ENCODE data around the gene PTPRK. TPM values are rescaled to one million over a fixed set of nuclear protein-coding genes. Genes with fewer than 3 reads are reported as not detected.

PTPRK gene
- total RNA-seq, 1 donor from 2014 or later: 117 TPM

DNA sequence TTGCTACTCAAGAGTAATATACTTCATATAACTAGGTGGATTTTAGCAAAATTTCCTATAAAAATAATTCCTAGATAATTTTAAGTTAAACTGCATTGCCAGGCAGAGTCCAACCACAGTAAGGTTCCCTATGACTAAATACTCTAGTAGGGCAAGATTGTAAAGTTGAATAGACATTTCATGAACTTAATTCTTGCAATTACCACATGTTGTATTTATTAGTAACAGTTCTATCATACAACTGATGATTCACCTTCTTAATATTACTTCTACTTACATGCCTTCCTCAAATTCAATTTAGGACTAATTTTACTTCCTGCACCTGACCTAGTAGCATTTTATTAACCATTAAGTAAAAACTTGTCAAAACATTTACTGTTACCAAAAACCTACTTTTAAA, 352.8 kb downstream of the PTPRK start:
- Histone ChIP-seq H3K36me3 (ENCODE audit: control insufficient read depth, insufficient read depth, low read length) (no peaks in the 10 kb centered on the region), H3K4me3 (ENCODE audit: low read depth, low read length) (no peak overlapping the region), H3K27me3 (ENCODE audit: control insufficient read depth, insufficient read depth, low read length) (no peaks in the 10 kb centered on the region)
- no peak for DNase-seq (ENCODE audit: low read depth)
- TF ChIP-seq, protein P1, sequence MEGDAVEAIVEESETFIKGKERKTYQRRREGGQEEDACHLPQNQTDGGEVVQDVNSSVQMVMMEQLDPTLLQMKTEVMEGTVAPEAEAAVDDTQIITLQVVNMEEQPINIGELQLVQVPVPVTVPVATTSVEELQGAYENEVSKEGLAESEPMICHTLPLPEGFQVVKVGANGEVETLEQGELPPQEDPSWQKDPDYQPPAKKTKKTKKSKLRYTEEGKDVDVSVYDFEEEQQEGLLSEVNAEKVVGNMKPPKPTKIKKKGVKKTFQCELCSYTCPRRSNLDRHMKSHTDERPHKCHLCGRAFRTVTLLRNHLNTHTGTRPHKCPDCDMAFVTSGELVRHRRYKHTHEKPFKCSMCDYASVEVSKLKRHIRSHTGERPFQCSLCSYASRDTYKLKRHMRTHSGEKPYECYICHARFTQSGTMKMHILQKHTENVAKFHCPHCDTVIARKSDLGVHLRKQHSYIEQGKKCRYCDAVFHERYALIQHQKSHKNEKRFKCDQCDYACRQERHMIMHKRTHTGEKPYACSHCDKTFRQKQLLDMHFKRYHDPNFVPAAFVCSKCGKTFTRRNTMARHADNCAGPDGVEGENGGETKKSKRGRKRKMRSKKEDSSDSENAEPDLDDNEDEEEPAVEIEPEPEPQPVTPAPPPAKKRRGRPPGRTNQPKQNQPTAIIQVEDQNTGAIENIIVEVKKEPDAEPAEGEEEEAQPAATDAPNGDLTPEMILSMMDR (IDR thresholded peaks at IDR 0.05; ENCODE audit: insufficient read depth, low read length, poor library complexity, severe bottlenecking): no peak

DNA sequence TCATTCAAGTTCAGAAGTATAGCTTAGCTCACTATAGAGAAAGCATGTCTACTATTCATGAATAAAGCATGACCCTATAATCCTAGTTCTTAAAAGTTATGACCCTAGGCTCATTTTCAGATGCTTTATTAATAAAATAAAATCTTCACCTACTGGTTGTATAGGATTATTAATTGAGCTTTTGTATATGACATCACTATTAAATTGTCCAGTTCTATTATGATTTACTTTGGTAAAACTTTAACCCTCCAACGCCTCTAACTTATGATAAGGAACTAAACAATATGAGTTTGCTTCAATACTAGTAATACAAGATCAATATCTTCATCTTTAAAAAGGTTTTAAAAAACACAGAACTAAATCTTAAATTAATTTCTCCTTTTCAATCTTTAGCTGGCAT, 356.1 kb downstream of the PTPRK start:
- TF ChIP-seq, protein P1 (IDR thresholded peaks at IDR 0.05; ENCODE audit: insufficient read depth, low read length, poor library complexity, severe bottlenecking): no peak
- Histone ChIP-seq H3K4me3 (ENCODE audit: low read depth, low read length) (no peak overlapping the region), H3K36me3 (ENCODE audit: control insufficient read depth, insufficient read depth, low read length) (no peaks in the 10 kb centered on the region), H3K27me3 (ENCODE audit: control insufficient read depth, insufficient read depth, low read length) (no peaks in the 10 kb centered on the region)
- DNase-seq (ENCODE audit: low read depth): no peak

DNA sequence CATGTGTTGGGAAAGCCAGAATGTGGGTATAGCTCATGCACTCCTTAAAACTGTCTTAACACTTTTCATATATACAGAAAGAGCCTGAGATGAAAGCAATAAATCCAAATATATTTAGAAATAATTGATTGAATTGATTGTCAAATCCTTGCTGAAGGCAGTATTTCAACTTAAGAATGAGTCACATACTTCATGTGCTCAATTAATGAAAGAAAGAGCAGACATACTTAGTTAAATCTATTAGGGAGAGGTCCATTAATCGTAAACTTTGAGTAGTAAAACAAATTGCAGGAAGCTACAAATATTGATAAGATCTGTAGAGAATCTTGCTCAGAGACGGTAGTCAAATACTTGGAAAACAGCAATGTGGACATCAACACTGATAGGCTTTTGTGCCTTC, 358.0 kb downstream of the PTPRK start:
- H3K27me3 ChIP-seq (ENCODE audit: control insufficient read depth, insufficient read depth, low read length): no peaks in the 10 kb centered on the region
- no peak overlapping the region for H3K4me3 ChIP-seq (ENCODE audit: low read depth, low read length)
- TF ChIP-seq, protein P1 (IDR thresholded peaks at IDR 0.05; ENCODE audit: insufficient read depth, low read length, poor library complexity, severe bottlenecking): no peak
- H3K36me3 ChIP-seq (ENCODE audit: control insufficient read depth, insufficient read depth, low read length): no peaks in the 10 kb centered on the region
- DNase-seq (ENCODE audit: low read depth): no peak

DNA sequence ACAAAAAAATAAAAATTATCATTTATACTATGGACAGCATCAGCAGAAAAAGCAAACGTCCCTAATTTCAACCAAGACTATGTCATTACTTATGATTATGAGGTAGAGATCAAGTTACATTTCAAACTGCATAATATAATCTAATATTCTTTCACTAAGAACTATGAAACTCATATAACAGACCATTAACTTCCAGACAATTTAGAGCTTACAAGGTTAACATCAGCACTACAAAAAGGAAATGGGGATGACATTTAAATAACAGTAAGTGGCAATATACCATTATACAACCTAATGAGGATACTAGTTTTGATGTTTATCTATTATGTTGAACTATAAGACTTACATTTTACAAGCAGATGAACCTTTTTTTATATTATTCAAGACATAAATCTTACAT, 358.6 kb downstream of the PTPRK start:
- TF ChIP-seq, protein P1 (IDR thresholded peaks at IDR 0.05; ENCODE audit: insufficient read depth, low read length, poor library complexity, severe bottlenecking): no peak
- H3K27me3 ChIP-seq (ENCODE audit: control insufficient read depth, insufficient read depth, low read length): no peaks in the 10 kb centered on the region
- no peak overlapping the region for H3K4me3 ChIP-seq (ENCODE audit: low read depth, low read length)
- no peaks in the 10 kb centered on the region for H3K36me3 ChIP-seq (ENCODE audit: control insufficient read depth, insufficient read depth, low read length)
- no peak for DNase-seq (ENCODE audit: low read depth)

DNA sequence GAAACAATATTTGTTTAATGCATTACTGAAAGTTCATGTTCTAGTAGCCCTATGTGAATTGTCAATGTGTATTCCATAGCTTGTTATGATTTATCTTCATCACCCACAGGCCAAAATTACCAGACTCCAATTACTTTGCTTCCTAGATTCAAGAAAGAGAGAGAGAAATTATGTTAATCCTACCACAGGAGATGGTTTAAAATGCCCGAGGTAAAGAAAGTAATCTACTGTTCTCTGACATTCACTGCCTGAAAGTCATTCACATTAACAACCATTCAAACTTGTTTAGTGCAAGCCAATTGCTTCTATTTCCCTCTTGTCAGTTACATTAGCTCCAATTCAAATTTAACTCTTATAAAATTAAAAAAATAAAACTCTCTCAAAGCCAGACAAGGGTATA, 359.1 kb downstream of the PTPRK start:
- no peak for DNase-seq (ENCODE audit: low read depth)
- TF ChIP-seq, protein P1 (IDR thresholded peaks at IDR 0.05; ENCODE audit: insufficient read depth, low read length, poor library complexity, severe bottlenecking): no peak
- no peaks in the 10 kb centered on the region for H3K27me3 ChIP-seq (ENCODE audit: control insufficient read depth, insufficient read depth, low read length)

DNA sequence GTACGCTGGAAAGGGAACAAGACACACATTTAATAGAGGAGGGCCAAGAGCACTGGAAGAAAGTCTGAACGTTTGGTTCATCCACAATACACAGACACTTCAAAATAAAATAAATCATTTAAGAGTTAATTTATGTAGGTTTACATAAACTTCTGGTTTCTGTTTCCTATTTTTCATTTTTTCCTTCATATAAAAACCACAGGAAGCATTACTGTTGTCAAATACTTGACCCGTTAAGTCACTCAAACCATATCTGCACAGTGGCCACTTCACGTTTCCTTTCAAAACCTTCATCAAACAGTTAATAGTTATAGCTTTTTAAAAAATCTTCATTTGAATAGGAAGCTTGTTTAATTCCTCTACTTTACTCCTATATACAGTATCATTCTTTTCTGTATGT, 361.9 kb downstream of the PTPRK start:
- TF ChIP-seq, protein P1 (IDR thresholded peaks at IDR 0.05; ENCODE audit: insufficient read depth, low read length, poor library complexity, severe bottlenecking): no peak
- H3K36me3 ChIP-seq (ENCODE audit: control insufficient read depth, insufficient read depth, low read length): no peaks in the 10 kb centered on the region
- no peak for DNase-seq (ENCODE audit: low read depth)
- no peak overlapping the region for H3K4me3 ChIP-seq (ENCODE audit: low read depth, low read length)
- no peaks in the 10 kb centered on the region for H3K27me3 ChIP-seq (ENCODE audit: control insufficient read depth, insufficient read depth, low read length)

More for the DNA sequence above, 359.1 kb downstream of the PTPRK start:
- Histone ChIP-seq H3K4me3 (ENCODE audit: low read depth, low read length) (no peak overlapping the region), H3K36me3 (ENCODE audit: control insufficient read depth, insufficient read depth, low read length) (no peaks in the 10 kb centered on the region)
